GM12801 (cell line): ENCODE results near the gene LPAR1.

Experiments
- CTCF ChIP-seq: IDR thresholded peaks from one replicate; pipeline ENCODE4 v1.5.1; 2011; ENCODE audit warnings: control low read depth; ENCODE audit not compliant: insufficient read length; ENCODE audit errors: extremely low read depth

The LPAR1 gene

DNA sequence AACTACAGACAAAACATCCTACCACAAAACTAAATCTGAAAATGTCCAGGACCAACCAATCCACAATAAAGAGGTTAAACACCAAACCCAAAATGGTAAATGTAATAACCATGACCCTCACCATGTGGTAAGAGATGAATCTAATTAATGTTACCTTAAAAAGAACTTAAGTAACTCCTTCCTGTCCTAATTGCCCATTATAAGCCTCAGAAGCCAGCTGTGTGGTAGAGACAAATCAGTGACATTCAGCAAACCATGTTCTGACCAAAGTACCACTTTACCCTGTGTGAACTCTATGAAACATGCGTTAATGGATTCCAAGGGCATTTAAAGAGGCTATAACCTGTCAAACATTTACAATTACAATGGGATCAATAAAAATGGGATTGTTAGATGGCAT, 25.0 kb downstream of the LPAR1 start:
- TF ChIP-seq CTCF: no peak

- no peak for TF ChIP-seq CTCF
Observed at GRCh38 chr9:111008158-111009075, 29.9 kb downstream of the LPAR1 start.

GRCh38 chr9:111005746-111006470, 32.4 kb downstream of the LPAR1 start:
- no peak for TF ChIP-seq CTCF

GRCh38 chr9:111004936-111005335, 33.3 kb downstream of the LPAR1 start:
- TF ChIP-seq CTCF: no peak

DNA sequence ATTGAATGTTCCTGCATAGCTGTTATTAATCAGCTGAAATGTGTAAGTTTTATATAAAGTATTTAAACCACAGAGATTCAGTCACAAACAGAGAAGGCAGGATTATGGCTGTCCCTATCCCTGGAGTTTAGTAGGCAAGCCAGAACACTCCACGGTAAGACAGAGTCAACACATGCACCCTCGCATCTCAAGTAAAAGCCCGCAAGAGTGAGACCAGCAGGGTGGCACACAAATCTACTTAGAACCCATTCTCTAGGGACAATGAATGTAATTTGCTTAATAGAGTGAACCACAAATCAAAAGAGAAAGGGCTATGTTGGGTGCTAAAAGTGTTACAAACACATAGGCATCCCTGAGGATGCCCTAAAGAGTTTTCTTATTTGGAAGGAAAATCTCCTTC, 35.1 kb downstream of the LPAR1 start:
- no peak for TF ChIP-seq CTCF

DNA sequence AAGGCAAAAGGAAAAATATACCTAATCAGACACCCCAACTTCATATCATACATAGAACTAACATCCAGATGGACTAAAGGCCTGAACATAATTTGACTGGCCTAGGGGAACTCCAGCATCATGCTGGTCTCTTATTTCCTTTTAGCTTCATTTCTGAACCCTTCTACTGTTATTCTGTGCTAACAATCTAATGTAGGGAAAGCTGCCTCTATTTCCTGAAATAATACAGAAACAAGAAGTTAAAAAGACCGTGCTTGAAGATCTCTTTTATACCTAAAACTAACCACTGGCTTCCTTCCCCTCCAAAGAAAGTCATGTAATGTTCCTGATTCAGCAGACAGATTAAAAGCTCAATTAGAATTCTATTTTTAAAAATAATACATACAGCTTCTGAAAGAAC, 36.7 kb downstream of the LPAR1 start:
- no peak for TF ChIP-seq CTCF

- no peak for TF ChIP-seq CTCF
Observed at GRCh38 chr9:111000202-111000601, 38.1 kb downstream of the LPAR1 start.
